NCI-H345 treated with DMSO at 0.1 percent for 48 hours (cell line): ENCODE measurements around the gene SCN5A.

Source experiments
- DNase-seq: peaks from one replicate; lab custom pipeline; 2025; ENCODE audit not compliant: unreplicated experiment; lab: John Stamatoyannopoulos, UW

The SCN5A gene

DNA sequence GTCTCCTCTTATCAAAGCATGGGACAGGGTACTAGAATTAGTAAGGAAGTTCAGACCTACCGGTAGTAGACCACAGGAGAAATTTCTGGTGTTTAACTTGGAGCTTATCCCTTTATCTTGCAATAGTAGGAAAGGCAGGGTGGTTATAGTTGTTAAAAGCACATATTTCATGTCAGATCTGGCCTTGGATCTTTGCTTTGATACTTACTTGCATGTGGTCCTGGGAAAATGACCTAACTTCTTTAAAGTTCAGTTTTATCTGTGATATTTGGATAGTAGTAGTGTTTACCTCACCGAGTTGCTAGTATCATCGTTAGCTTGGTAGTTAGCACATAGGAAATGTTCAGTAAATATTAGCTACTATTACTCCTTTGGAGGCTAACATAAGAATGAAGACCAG is 137.9 kb downstream of the SCN5A start:
- no peak for DNase-seq

GRCh38 chr3:38510631-38511030 is 138.9 kb downstream of the SCN5A start:
- no peak for DNase-seq

GRCh38 chr3:38509732-38510131 is 139.8 kb downstream of the SCN5A start:
- DNase-seq = no peak

DNA sequence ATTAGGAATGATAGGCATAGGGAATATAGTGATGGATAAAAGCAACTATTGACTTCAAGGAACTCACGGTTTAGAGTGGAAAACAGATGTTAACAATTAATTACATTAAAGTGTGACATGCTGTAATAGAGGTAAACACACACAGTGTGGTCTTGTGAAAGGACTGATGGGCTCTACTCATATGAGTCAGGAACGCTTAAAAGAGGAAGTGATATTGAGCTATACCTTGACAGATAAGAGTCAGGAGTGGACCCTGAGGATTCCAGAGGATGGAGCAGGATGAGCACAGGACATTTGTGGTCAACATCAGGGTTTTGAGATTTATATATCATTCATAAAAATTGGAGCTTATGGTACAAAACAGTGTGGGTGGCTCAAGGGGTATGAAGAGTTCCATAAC is 142.4 kb downstream of the SCN5A start:
- no peak for DNase-seq

DNA sequence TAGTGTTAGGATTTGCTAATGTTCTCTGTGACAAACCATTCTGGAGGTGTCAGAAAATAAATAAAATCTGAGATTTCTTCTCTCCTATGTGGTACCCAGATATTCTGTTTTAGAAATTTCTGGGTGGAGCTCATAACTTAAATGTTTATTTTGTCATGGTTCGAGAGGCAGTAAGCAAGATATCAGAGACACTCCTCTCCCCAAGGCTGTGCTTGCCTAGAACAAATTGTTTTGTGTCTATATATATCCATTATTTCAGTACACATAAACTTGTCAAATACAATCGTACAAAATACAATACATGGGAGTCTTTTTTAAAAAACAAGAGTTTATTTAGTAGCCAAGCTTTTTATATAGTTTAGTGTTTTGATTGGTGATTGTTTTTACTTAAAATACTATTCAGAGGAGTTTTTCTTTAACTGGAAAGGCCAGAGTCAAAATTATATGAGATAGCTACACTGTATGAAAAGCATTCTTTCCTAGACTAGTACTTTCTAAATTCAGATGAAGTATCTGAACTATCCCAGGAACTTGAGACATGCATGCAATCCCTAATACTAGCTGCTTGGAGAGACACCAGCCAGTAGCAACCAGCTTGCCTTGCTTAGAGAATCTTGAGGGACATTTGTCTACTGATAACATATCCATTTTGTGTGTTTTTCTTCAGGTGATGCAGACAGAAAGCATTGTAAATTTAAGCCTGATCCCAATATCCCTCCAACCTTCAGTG is 148.6 kb downstream of the SCN5A start:
- no peak for DNase-seq
